Measurements from ENCODE around the gene ASB10. TPM values are rescaled to one million over a fixed set of nuclear protein-coding genes. Genes with fewer than 3 reads are reported as not detected.

Gene ASB10
- total RNA-seq, 6 experiments from 2014 or later = not detected

DNA sequence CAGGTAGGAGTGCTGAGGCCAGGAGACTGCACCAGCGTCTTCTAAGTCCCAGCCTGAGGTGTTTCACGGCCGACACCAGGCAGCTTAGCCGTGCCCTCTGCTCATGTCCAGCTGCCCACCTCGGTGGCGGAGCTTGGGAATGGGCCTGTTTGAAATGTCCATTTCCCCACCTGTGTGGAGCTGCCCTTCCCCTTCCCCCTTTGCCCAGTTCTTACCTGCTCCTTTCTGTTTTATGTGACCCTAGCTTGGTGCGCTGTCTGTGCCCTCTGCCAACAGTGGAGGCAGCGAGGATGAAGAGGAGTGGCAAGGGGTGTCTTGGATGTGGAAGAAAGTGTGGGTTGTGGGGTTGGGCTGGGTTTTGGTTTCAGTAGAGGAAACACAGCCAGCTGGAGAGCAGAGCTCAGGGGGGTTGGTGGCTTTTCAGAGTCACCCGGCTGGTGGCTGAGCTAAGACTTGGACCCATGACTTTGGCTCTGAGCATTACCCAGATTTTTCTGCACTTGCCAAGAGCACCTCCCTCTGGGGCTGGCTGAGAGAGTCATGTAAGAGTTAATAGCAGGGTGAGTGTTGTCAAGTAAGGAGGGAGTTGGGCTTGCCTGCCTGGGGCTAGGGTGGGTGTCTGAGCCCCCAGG, 57.0 kb downstream of the ASB10 start:
- TF ChIP-seq POLR2A (IDR thresholded peaks at IDR 0.05) = no peak
- TF ChIP-seq, protein P1, sequence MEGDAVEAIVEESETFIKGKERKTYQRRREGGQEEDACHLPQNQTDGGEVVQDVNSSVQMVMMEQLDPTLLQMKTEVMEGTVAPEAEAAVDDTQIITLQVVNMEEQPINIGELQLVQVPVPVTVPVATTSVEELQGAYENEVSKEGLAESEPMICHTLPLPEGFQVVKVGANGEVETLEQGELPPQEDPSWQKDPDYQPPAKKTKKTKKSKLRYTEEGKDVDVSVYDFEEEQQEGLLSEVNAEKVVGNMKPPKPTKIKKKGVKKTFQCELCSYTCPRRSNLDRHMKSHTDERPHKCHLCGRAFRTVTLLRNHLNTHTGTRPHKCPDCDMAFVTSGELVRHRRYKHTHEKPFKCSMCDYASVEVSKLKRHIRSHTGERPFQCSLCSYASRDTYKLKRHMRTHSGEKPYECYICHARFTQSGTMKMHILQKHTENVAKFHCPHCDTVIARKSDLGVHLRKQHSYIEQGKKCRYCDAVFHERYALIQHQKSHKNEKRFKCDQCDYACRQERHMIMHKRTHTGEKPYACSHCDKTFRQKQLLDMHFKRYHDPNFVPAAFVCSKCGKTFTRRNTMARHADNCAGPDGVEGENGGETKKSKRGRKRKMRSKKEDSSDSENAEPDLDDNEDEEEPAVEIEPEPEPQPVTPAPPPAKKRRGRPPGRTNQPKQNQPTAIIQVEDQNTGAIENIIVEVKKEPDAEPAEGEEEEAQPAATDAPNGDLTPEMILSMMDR (IDR thresholded peaks at IDR 0.05) = no peak
- ATAC-seq (no peak), DNase-seq (no peak)
- H3K9me3 ChIP-seq = no peaks in the 10 kb centered on the region
- no peaks in the 10 kb centered on the region for H3K4me1 ChIP-seq
- intact Hi-C loops (cut with DNase I) = loop anchor here in 1 of 2 donors (10.0 kb wide), 1 partner anchor 45 kb away; no protein-coding TSS in a partner anchor
- no peak overlapping the region for H3K4me3 ChIP-seq
- 100% methylated on average over 2 of the region's 9 CpGs for WGBS (ENCODE audit: insufficient coverage, low coverage, low lambda C conversion rate, missing lambda C conversion rate)
- H3K36me3 ChIP-seq = peaks cover 0 to 34% (median 14%) of the 10 kb centered on the region in 4 donors
- H3K27me3 ChIP-seq = no peaks in the 10 kb centered on the region
- H3K27ac ChIP-seq = no peak overlapping the region

DNA sequence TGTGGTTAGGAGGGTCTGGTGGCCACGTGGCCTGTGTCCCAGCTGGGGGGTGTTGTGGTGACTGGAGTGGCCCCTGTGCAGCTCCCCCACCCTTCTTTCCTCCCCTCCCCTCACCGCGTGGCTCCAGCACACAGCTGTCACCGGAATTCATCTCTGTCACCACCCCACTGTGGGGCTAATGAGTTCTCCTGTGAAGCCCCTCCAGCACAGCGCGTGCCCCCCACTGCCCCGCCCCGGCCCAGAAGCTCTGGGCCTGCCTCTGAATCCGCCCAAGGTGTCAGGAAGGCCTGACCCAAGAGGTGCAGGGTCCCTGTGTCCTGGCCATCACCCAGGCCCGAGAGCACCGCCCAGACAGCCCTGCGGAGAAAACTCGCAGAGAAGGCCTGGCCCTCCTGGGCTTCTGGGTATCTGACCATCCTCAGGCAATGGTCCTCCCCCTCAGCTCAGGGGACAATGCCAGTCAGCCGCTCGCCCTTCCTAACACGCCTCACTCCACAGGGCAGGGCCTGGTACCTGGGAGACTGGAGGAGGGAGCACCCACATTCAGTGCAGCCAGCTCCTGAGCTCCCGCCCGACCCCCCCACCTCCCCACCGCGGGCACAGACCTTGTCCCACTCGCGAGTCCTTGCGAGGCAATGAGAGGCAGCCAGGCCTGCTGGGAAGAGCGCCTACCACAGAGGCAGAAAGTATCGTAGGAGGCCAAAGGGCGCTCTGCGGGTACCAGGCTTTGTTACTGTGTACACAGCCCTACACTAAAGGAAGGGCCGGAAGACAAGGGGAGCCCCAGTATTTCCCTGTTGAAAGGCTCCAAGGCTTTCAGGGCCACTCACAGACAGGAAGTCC, 57.7 kb downstream of the ASB10 start:
- peaks cover 0 to 38% (median 15%) of the 10 kb centered on the region in 4 donors for H3K36me3 ChIP-seq
- H3K27ac ChIP-seq = no peak overlapping the region
- DNase-seq (no peak), ATAC-seq (no peak)
- no peak for TF ChIP-seq POLR2A (IDR thresholded peaks at IDR 0.05)
- TF ChIP-seq, protein P1 (IDR thresholded peaks at IDR 0.05) = no peak
- H3K4me1 ChIP-seq = no peaks in the 10 kb centered on the region
- H3K9me3 ChIP-seq = no peaks in the 10 kb centered on the region
- H3K4me3 ChIP-seq = no peak overlapping the region
- intact Hi-C loops (cut with DNase I) = loop anchor here in 1 of 2 donors (10.0 kb wide), 1 partner anchor 45 kb away; no protein-coding TSS in a partner anchor
- WGBS (ENCODE audit: insufficient coverage, low coverage, low lambda C conversion rate, missing lambda C conversion rate) = 58% methylated on average over 10 of the region's 28 CpGs
- no peaks in the 10 kb centered on the region for H3K27me3 ChIP-seq

DNA sequence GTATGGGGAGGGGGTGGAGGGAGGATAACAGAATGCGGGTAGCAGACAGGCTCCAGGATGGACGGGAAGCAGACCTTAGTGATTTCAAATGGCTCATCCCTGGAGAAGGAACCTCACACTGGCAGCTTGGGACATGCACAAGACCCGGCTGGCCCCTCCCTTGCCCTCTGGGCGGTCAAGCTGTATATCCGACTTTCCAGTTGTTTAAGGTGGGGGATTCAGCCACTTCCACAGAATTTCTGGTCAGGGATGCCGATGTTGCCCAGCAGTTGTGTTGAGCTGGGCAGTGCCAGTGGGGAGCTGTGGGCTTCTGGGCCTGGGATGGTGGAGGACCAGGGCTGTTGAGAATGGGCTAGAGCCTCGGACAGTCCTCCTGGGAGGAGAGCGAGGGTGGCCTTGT, 58.3 kb downstream of the ASB10 start:
- DNase-seq (no peak), ATAC-seq (no peak)
- Histone ChIP-seq H3K9me3 (no peaks in the 10 kb centered on the region), H3K36me3 (peaks cover 0 to 41% (median 14%) of the 10 kb centered on the region in 4 donors), H3K4me3 (no peak overlapping the region), H3K4me1 (no peaks in the 10 kb centered on the region), H3K27ac (no peak overlapping the region), H3K27me3 (no peaks in the 10 kb centered on the region)
- no peak for TF ChIP-seq POLR2A (IDR thresholded peaks at IDR 0.05)
- TF ChIP-seq, protein P1 (IDR thresholded peaks at IDR 0.05) = no peak
- 17% methylated on average over 1 of the region's 8 CpGs for WGBS (ENCODE audit: insufficient coverage, low coverage, low lambda C conversion rate, missing lambda C conversion rate)
- intact Hi-C loops (cut with DNase I) = loop anchor here in 1 of 2 donors (10.0 kb wide), 1 partner anchor 46 kb away; no protein-coding TSS in a partner anchor

DNA sequence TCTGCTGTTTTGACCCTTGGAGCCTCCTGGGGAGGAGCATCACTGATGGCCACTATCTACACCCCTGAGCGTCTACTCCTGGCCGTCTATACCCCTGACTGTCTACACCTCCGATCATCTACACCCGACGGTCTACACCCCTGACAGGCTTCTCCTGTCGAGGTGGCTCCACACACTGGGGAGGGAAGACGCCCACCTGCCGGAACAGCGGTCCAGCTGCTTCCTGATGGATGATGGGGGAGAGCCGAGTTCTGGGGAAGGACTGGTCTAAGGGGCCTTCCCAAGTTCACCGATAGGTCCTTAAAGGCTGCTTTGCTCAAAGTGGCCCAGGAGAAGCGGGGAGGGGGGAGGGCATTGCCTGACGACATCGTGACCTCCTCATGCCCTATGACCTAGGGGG, 58.9 kb downstream of the ASB10 start:
- H3K36me3 ChIP-seq = peaks cover 0 to 42% (median 12%) of the 10 kb centered on the region in 4 donors
- intact Hi-C loops (cut with DNase I) = loop anchor here in 1 of 2 donors (10.0 kb wide), 1 partner anchor 47 kb away; no protein-coding TSS in a partner anchor
- H3K27me3 ChIP-seq = no peaks in the 10 kb centered on the region
- H3K4me3 ChIP-seq = no peak overlapping the region
- no peaks in the 10 kb centered on the region for H3K9me3 ChIP-seq
- H3K27ac ChIP-seq = no peak overlapping the region
- H3K4me1 ChIP-seq = no peaks in the 10 kb centered on the region
- DNase-seq (no peak), ATAC-seq (no peak)
- 83% methylated on average over 7 of the region's 14 CpGs for WGBS (ENCODE audit: insufficient coverage, low coverage, low lambda C conversion rate, missing lambda C conversion rate)
- TF ChIP-seq POLR2A (IDR thresholded peaks at IDR 0.05) = no peak
- TF ChIP-seq, protein P1 (IDR thresholded peaks at IDR 0.05) = no peak
